Smooth muscle cell (in vitro differentiated cells): Measurements from ENCODE around the gene ARIH2. TPM values are rescaled to one million over a fixed set of nuclear protein-coding genes. Genes with fewer than 3 reads are reported as not detected.

Source experiments
- DNase-seq: peaks from one replicate; lab custom pipeline; 2025; ENCODE audit not compliant: unreplicated experiment; lab: John Stamatoyannopoulos, UW
- H2AFZ ChIP-seq: fragments of 200-600 bp; sonication (generic); 2 replicates; pipeline ENCODE4 v1.6.0; 2016; ENCODE audit warnings: antibody characterized with exemption, low read depth, mild to moderate bottlenecking
- H3F3A ChIP-seq: fragments of 200-600 bp; sonication (generic); 2 replicates; pipeline ENCODE4 v1.6.0; 2017; ENCODE audit warnings: antibody characterized with exemption, low read depth
- H3K27ac ChIP-seq: fragments of 200-600 bp; sonication (generic); 2 replicates; pipeline ENCODE4 v1.5.1; 2016; ENCODE audit warnings: low read depth, mild to moderate bottlenecking
- H3K27me3 ChIP-seq: fragments of 200-600 bp; sonication (generic); 2 replicates; pipeline ENCODE4 v1.6.1; 2016; ENCODE audit warnings: low read depth, mild to moderate bottlenecking
- H3K36me3 ChIP-seq: fragments of 200-600 bp; sonication (generic); 2 replicates; pipeline ENCODE4 v1.5.1; 2016; ENCODE audit warnings: low read depth
- H3K4me1 ChIP-seq: fragments of 200-600 bp; sonication (generic); 2 replicates; pipeline ENCODE4 v1.5.1; 2016; ENCODE audit warnings: low read depth
- H3K4me2 ChIP-seq: fragments of 200-600 bp; sonication (generic); 2 replicates; pipeline ENCODE4 v1.6.0; 2016; ENCODE audit warnings: mild to moderate bottlenecking
- H3K4me3 ChIP-seq: fragments of 200-600 bp; sonication (generic); 2 replicates; pipeline ENCODE4 v1.5.1; 2016; ENCODE audit warnings: mild to moderate bottlenecking
- H3K79me2 ChIP-seq: fragments of 200-600 bp; sonication (generic); 2 replicates; pipeline ENCODE4 v1.6.0; 2016; ENCODE audit warnings: low read depth, mild to moderate bottlenecking
- H3K9ac ChIP-seq: fragments of 200-600 bp; sonication (generic); 2 replicates; pipeline ENCODE4 v1.6.0; 2016; ENCODE audit warnings: low read depth
- H3K9me3 ChIP-seq: fragments of 200-600 bp; sonication (generic); replicated peaks from 2 replicates; pipeline ENCODE4 v1.5.1; 2016; ENCODE audit warnings: low read depth
- H4K20me1 ChIP-seq: fragments of 200-600 bp; sonication (generic); 2 replicates; pipeline ENCODE4 v1.6.0; 2016; ENCODE audit warnings: low read depth
- CTCF ChIP-seq: fragments of 200-600 bp; sonication (generic); IDR thresholded peaks from 2 replicates; pipeline ENCODE4 v1.5.1; 2017; ENCODE audit warnings: borderline replicate concordance, mild to moderate bottlenecking, antibody characterized with exemption; ENCODE audit not compliant: insufficient read depth, poor library complexity, severe bottlenecking
- WGBS: methylation state at CpG from one replicate; pipeline ENCODE4 v1.1.7; 2016; ENCODE audit warnings: low lambda C conversion rate; 5-methylcytosine and 5-hydroxymethylcytosine counted together
- polyA plus RNA-seq: library from polyadenylated mRNA; unstranded; fragments of >200 nt; fragmentation: Nextera tagmentation; extraction: Ambion mirVana; gene quantifications from 2 replicates; pipeline ENCODE4 v1.2.1, GENCODE V29; 2016
- total RNA-seq: library from RNA; depleted of rRNA; stranded (reverse); fragments of >200 nt; gene quantifications from 2 replicates; pipeline ENCODE4 v1.2.3, GENCODE V29; 2014

Gene ARIH2
- total and polyA plus RNA-seq, 2 experiments from 2014 or later = 39.7 to 43.6 TPM

DNA sequence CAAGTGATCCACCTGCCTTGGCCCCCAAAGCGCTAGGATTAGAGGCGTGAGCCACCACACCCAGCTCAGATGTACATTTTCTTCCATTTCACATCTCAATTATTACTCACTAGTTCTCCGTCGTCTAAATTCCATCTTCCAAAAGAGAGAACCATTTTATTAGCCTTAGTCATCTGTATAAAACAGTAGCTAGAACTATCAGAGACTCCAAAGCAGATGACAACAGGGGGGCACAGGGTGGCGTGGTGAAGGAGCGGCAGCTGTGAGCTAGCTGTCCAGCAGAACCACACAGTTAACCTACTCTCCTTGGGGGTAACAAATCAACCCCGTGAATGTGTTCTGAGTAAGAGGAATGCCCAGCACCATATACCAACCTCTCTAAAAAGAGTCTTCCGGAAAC lies 27.0 kb upstream of the ARIH2 start:
- Histone ChIP-seq H3K79me2 (peaks cover 4% of the 10 kb centered on the region), H2AFZ (no peak overlapping the region), H3K36me3 (no peaks in the 10 kb centered on the region), H3K9ac (no peak overlapping the region), H3K4me3 (no peak overlapping the region), H3K4me1 (no peaks in the 10 kb centered on the region), H3K4me2 (no peak overlapping the region), H3K27ac (no peak overlapping the region), H3K9me3 (no peaks in the 10 kb centered on the region), H3K27me3 (no peaks in the 10 kb centered on the region), H4K20me1 (no peaks in the 10 kb centered on the region), H3F3A (no peaks in the 10 kb centered on the region)
- TF ChIP-seq CTCF = no peak
- 90% methylated on average over 8 of the region's 8 CpGs for WGBS
- DNase-seq = no peak

GRCh38 chr3:48894516-48894915 lies 24.1 kb upstream of the ARIH2 start:
- Histone ChIP-seq H3K9me3 (no peaks in the 10 kb centered on the region), H3K36me3 (no peaks in the 10 kb centered on the region), H3K79me2 (no peaks in the 10 kb centered on the region), H4K20me1 (no peaks in the 10 kb centered on the region), H2AFZ (no peak overlapping the region), H3K27ac (no peak overlapping the region), H3K4me3 (no peak overlapping the region), H3K9ac (no peak overlapping the region), H3K4me2 (no peak overlapping the region), H3F3A (no peaks in the 10 kb centered on the region), H3K4me1 (peaks cover 7% of the 10 kb centered on the region), H3K27me3 (no peaks in the 10 kb centered on the region)
- TF ChIP-seq CTCF = no peak
- no peak for DNase-seq
- WGBS = 97% methylated on average over 6 of the region's 6 CpGs

- H4K20me1 ChIP-seq = no peaks in the 10 kb centered on the region
- no peak overlapping the region for H3K27ac ChIP-seq
- no peaks in the 10 kb centered on the region for H3K27me3 ChIP-seq
- H3K9ac ChIP-seq = no peak overlapping the region
- DNase-seq = no peak
- no peak overlapping the region for H3K4me2 ChIP-seq
- H3K4me3 ChIP-seq = no peak overlapping the region
- WGBS = 90% methylated on average over 2 of the region's 2 CpGs
- H2AFZ ChIP-seq = no peak overlapping the region
- no peak for TF ChIP-seq CTCF
- H3K36me3 ChIP-seq = no peaks in the 10 kb centered on the region
- H3F3A ChIP-seq = no peaks in the 10 kb centered on the region
- H3K9me3 ChIP-seq = no peaks in the 10 kb centered on the region
- no peaks in the 10 kb centered on the region for H3K79me2 ChIP-seq
- peaks cover 7% of the 10 kb centered on the region for H3K4me1 ChIP-seq
Observed at GRCh38 chr3:48896936-48897335, 21.7 kb upstream of the ARIH2 start.
